Peyer's patch (tissue), 4 donors: ENCODE results near the gene DTWD2. TPM values are rescaled to one million over a fixed set of nuclear protein-coding genes. Genes with fewer than 3 reads are reported as not detected.
"Not testable (repeated sequence)": the region's sequence is repeated elsewhere in the genome, so short reads cannot be mapped to it uniquely, and the experiment has no call there.

Experiments used
- DNase-seq, 3 donors: peaks; one replicate each; pipeline ENCODE4 v3.0.0-alpha.2; 2017 to 2019
- H3K27ac ChIP-seq, 4 donors: fragments of 200-600 bp; sonication (generic); one replicate each; pipeline ENCODE4 v1.5.1; 2016 to 2019
- H3K27me3 ChIP-seq, 2 donors: fragments of 200-600 bp; sonication (generic); one replicate each; pipeline ENCODE4 v1.5.1; 2019
- H3K36me3 ChIP-seq, 3 donors: fragments of 200-600 bp; sonication (generic); one replicate each; pipeline ENCODE4 v1.5.1; 2016 to 2019
- H3K4me1 ChIP-seq, 4 donors: fragments of 200-600 bp; sonication (generic); one replicate each; pipeline ENCODE4 v1.5.1; 2016 to 2019
- H3K4me3 ChIP-seq, 4 donors: fragments of 200-600 bp; sonication (generic); 1 replicate in 3 of 4; 2 replicates in 1 of 4; pipeline ENCODE4 v1.5.1; 2016 to 2019; ENCODE audit warnings: mild to moderate bottlenecking in 1 of 4
- H3K9me3 ChIP-seq, 4 donors: fragments of 200-600 bp; sonication (generic); one replicate each; pipeline ENCODE4 v1.5.1; 2016 to 2019; ENCODE audit warnings: mild to moderate bottlenecking in 1 of 4
- CTCF ChIP-seq, 6 experiments: fragments of 450-650 bp in 4 of 6; fragments of 200-600 bp in 2 of 6; sonication (generic) in 1 of 6; IDR thresholded peaks; one replicate each; pipeline ENCODE4 v1.5.1; 2017 to 2019; ENCODE audit warnings: antibody characterized with exemption in 6 of 6, mild to moderate bottlenecking in 3 of 6, moderate library complexity in 1 of 6
- POLR2A ChIP-seq, 2 donors: fragments of 450-650 bp; IDR thresholded peaks; one replicate each; pipeline ENCODE4 v1.5.1; 2017; ENCODE audit warnings: antibody characterized with exemption in 2 of 2, mild to moderate bottlenecking in 2 of 2, moderate library complexity in 2 of 2
- total RNA-seq, 4 donors: library from RNA; depleted of rRNA; stranded (reverse); fragments of >200 nt; gene quantifications; one replicate each; pipeline ENCODE4 v1.1.0, GENCODE V29; 2016

Gene DTWD2
- total RNA-seq, 4 donors from 2014 or later, result 9.9 to 15.6 (median 11.3) TPM

DNA sequence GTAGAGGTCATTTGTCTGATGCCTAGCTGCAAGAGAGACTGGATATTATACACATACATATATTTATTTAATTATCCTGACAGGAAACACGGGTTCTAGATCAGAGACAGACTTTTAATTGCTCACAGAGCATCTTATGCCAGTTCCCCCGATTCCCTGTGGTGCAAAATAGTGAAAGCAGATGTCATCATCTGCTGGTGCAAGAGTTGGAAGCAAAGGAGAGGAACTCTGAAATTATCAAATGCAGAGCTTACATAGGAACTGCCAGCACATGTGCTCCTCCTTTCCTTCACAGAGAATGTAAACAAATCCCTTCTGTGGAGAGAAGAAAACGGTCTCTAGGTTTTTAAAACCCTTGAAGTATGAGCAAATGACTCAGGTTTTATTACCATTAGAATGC is 69.3 kb downstream of the DTWD2 start:
- H3K36me3 ChIP-seq, result no peaks in the 10 kb centered on the region
- H3K27me3 ChIP-seq, result no peaks in the 10 kb centered on the region
- no peaks in the 10 kb centered on the region for H3K4me1 ChIP-seq
- no peaks in the 10 kb centered on the region for H3K9me3 ChIP-seq
- no peak overlapping the region for H3K27ac ChIP-seq
- H3K4me3 ChIP-seq, result no peak overlapping the region
- DNase-seq, result no peak
- TF ChIP-seq CTCF (IDR thresholded peaks at IDR 0.05) (no peak), POLR2A (IDR thresholded peaks at IDR 0.05) (no peak)

- no peak for TF ChIP-seq POLR2A (IDR thresholded peaks at IDR 0.05)
- no peak for TF ChIP-seq CTCF (IDR thresholded peaks at IDR 0.05)
- H3K36me3 ChIP-seq, result no peaks in the 10 kb centered on the region
Observed at GRCh38 chr5:118918232-118918631, 70.1 kb downstream of the DTWD2 start.

GRCh38 chr5:118907536-118907935 is 80.8 kb downstream of the DTWD2 start:
- DNase-seq, H3K9me3 ChIP-seq, H3K4me3 ChIP-seq: not testable (repeated sequence)

More at GRCh38 chr5:118918232-118918631, 70.1 kb downstream of the DTWD2 start:
- Histone ChIP-seq H3K4me3 (no peak overlapping the region), H3K27ac (no peak overlapping the region), H3K4me1 (no peaks in the 10 kb centered on the region), H3K9me3 (no peaks in the 10 kb centered on the region), H3K27me3 (no peaks in the 10 kb centered on the region)
- no peak for DNase-seq

GRCh38 chr5:118906947-118907346 is 81.4 kb downstream of the DTWD2 start:
- H3K27ac ChIP-seq, result no peak overlapping the region
- H3K36me3 ChIP-seq, result no peaks in the 10 kb centered on the region
- no peaks in the 10 kb centered on the region for H3K4me1 ChIP-seq
- H3K27me3 ChIP-seq, result no peaks in the 10 kb centered on the region
- DNase-seq, result no peak
- H3K9me3 ChIP-seq, result no peaks in the 10 kb centered on the region
- TF ChIP-seq CTCF (IDR thresholded peaks at IDR 0.05), result no peak
- TF ChIP-seq POLR2A (IDR thresholded peaks at IDR 0.05), result no peak
- H3K4me3 ChIP-seq, result no peak overlapping the region

More at GRCh38 chr5:118907536-118907935, 80.8 kb downstream of the DTWD2 start:
- H3K27ac ChIP-seq, H3K4me1 ChIP-seq, H3K27me3 ChIP-seq, H3K36me3 ChIP-seq: not testable (repeated sequence)

DNA sequence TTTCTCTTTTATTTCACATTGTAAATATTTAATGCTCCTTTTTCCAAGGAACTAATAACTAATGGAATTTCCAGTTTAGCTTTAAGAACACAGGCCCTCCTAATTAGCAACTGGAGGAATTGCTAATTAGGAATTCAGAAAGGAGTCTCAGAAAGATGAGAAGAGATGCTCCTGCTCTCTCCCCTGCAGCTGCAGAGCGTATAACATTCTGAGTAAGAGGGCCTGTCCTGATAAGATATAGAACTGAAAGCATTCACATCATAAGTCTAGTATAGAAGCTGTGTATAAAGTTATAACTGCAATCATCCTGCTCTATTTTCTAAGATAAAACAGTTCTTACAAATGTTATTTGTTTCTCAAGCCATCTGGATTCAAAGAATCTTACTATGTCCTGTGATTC is 83.2 kb downstream of the DTWD2 start:
- Histone ChIP-seq H3K27me3 (no peaks in the 10 kb centered on the region), H3K9me3 (no peaks in the 10 kb centered on the region), H3K27ac (no peak overlapping the region), H3K36me3 (no peaks in the 10 kb centered on the region), H3K4me1 (no peaks in the 10 kb centered on the region), H3K4me3 (no peak overlapping the region)
- DNase-seq, result no peak
- no peak for TF ChIP-seq POLR2A (IDR thresholded peaks at IDR 0.05)
- TF ChIP-seq CTCF (IDR thresholded peaks at IDR 0.05), result no peak

- no peaks in the 10 kb centered on the region for H3K27me3 ChIP-seq
- no peaks in the 10 kb centered on the region for H3K36me3 ChIP-seq
- H3K27ac ChIP-seq, result no peak overlapping the region
- no peaks in the 10 kb centered on the region for H3K4me1 ChIP-seq
- no peak overlapping the region for H3K4me3 ChIP-seq
- H3K9me3 ChIP-seq, result no peaks in the 10 kb centered on the region
- no peak for DNase-seq
- no peak for TF ChIP-seq CTCF (IDR thresholded peaks at IDR 0.05)
- no peak for TF ChIP-seq POLR2A (IDR thresholded peaks at IDR 0.05)
Observed at GRCh38 chr5:118902656-118903438, 85.5 kb downstream of the DTWD2 start.
